ENCODE results near the gene RNPS1.
A peak's percentile ranks its signal among the peaks of the same experiment; 100 is the strongest.

RNPS1 gene

GRCh38 chr16:2210386-2211365 is 57.2 kb downstream of the RNPS1 start, which contains the start of gene BRICD5:
BRICD5 (minus strand) TSS chr16:2210863; CDS start chr16:2210833, 30 bp downstream.
- no peak for DNase-seq

GRCh38 chr16:2210009-2210332 is 58.0 kb downstream of the RNPS1 start:
- DNase-seq: no peak

GRCh38 chr16:2209258-2210008 is 58.5 kb downstream of the RNPS1 start:
- DNase-seq: no peak

- no peak for DNase-seq
These were observed 59.2 kb downstream of the RNPS1 start for GRCh38 chr16:2208772-2209171.

GRCh38 chr16:2208308-2208707 is 59.6 kb downstream of the RNPS1 start:
- no peak for DNase-seq

- no peak for DNase-seq
These were observed 60.1 kb downstream of the RNPS1 start for GRCh38 chr16:2207872-2208271.

GRCh38 chr16:2206780-2207433 is 61.0 kb downstream of the RNPS1 start:
- no peak for DNase-seq

- no peak for DNase-seq
These were observed 61.5 kb downstream of the RNPS1 start for GRCh38 chr16:2206420-2206779.

- DNase-seq: no peak
These were observed 62.0 kb downstream of the RNPS1 start for GRCh38 chr16:2205967-2206313.

- DNase-seq: peak; percentile 67 to 92
These were observed 62.6 kb downstream of the RNPS1 start, which contains the start of gene MLST8 for GRCh38 chr16:2205104-2205966. MLST8 (plus strand) TSS chr16:2205454; CDS start chr16:2206086, 632 bp downstream.

- DNase-seq: no peak
These were observed 63.4 kb downstream of the RNPS1 start for GRCh38 chr16:2204416-2205103.
